Subcutaneous abdominal adipose tissue (tissue), 5 donors: ENCODE measurements around the gene BCHE.

Experiments used
- H3K27ac ChIP-seq: one replicate; pipeline ENCODE4 v1.7.0; 2013; ENCODE audit warnings: low read depth, mild to moderate bottlenecking, inconsistent platforms, low read length, moderate library complexity
- H3K27me3 ChIP-seq, 5 donors: one replicate each; pipeline ENCODE4 v1.7.0; 2013; ENCODE audit warnings: low read length in 5 of 5, inconsistent platforms in 1 of 5; ENCODE audit not compliant: control insufficient read depth in 5 of 5, insufficient read depth in 4 of 5
- H3K36me3 ChIP-seq, 5 donors: one replicate each; pipeline ENCODE4 v1.7.0; 2013; ENCODE audit warnings: low read length in 5 of 5; ENCODE audit not compliant: control insufficient read depth in 5 of 5, insufficient read depth in 5 of 5
- H3K4me1 ChIP-seq, 5 donors: one replicate each; pipeline ENCODE4 v1.7.0; 2013; ENCODE audit warnings: low read length in 5 of 5, mild to moderate bottlenecking in 3 of 5, moderate library complexity in 1 of 5; ENCODE audit not compliant: control insufficient read depth in 5 of 5, insufficient read depth in 5 of 5
- H3K4me3 ChIP-seq, 5 donors: one replicate each; pipeline ENCODE4 v1.7.0; 2013; ENCODE audit warnings: low read length in 5 of 5, low read depth in 1 of 5
- H3K9ac ChIP-seq, 5 donors: one replicate each; pipeline ENCODE4 v1.7.0; 2013; ENCODE audit warnings: low read length in 5 of 5, mild to moderate bottlenecking in 4 of 5, moderate library complexity in 3 of 5
- H3K9me3 ChIP-seq, 5 donors: one replicate each; pipeline ENCODE4 v1.7.0; 2013; ENCODE audit warnings: low read length in 5 of 5; ENCODE audit not compliant: control insufficient read depth in 5 of 5
- donor health status: healthy.
- donor health status: healthy.
- donor health status: healthy.
- donor health status: healthy.
- donor health status: healthy.

The BCHE gene

GRCh38 chr3:165759041-165759440 is 78.2 kb downstream of the BCHE start:
- Histone ChIP-seq H3K4me3 (no peak overlapping the region), H3K9ac (no peak overlapping the region), H3K36me3 (no peaks in the 10 kb centered on the region)

GRCh38 chr3:165755571-165755970 is 81.7 kb downstream of the BCHE start:
- H3K4me1 ChIP-seq, result no peaks in the 10 kb centered on the region
- no peaks in the 10 kb centered on the region for H3K9me3 ChIP-seq
- H3K27ac ChIP-seq, result no peak overlapping the region
- no peaks in the 10 kb centered on the region for H3K27me3 ChIP-seq
- no peaks in the 10 kb centered on the region for H3K36me3 ChIP-seq
- no peak overlapping the region for H3K4me3 ChIP-seq
- H3K9ac ChIP-seq, result no peak overlapping the region

More at GRCh38 chr3:165759041-165759440, 78.2 kb downstream of the BCHE start:
- no peak overlapping the region for H3K27ac ChIP-seq
- H3K4me1 ChIP-seq, result no peaks in the 10 kb centered on the region
- H3K27me3 ChIP-seq, result no peaks in the 10 kb centered on the region
- H3K9me3 ChIP-seq, result no peaks in the 10 kb centered on the region

GRCh38 chr3:165754219-165755007 is 82.8 kb downstream of the BCHE start:
- Histone ChIP-seq H3K4me1 (no peaks in the 10 kb centered on the region), H3K9me3 (no peaks in the 10 kb centered on the region), H3K27ac (no peak overlapping the region), H3K9ac (no peak overlapping the region), H3K27me3 (no peaks in the 10 kb centered on the region), H3K36me3 (no peaks in the 10 kb centered on the region), H3K4me3 (no peak overlapping the region)

GRCh38 chr3:165753560-165753959 is 83.7 kb downstream of the BCHE start:
- Histone ChIP-seq H3K27ac (no peak overlapping the region), H3K4me3 (no peak overlapping the region), H3K36me3 (no peaks in the 10 kb centered on the region), H3K4me1 (no peaks in the 10 kb centered on the region), H3K27me3 (no peaks in the 10 kb centered on the region), H3K9me3 (no peaks in the 10 kb centered on the region), H3K9ac (no peak overlapping the region)

GRCh38 chr3:165751637-165752036 is 85.6 kb downstream of the BCHE start:
- no peaks in the 10 kb centered on the region for H3K4me1 ChIP-seq
- no peaks in the 10 kb centered on the region for H3K9me3 ChIP-seq
- H3K27me3 ChIP-seq, result no peaks in the 10 kb centered on the region
- H3K36me3 ChIP-seq, result no peaks in the 10 kb centered on the region
- H3K4me3 ChIP-seq, result no peak overlapping the region
- H3K9ac ChIP-seq, result no peak overlapping the region
- no peak overlapping the region for H3K27ac ChIP-seq

- Histone ChIP-seq H3K9ac (no peak overlapping the region), H3K27ac (no peak overlapping the region), H3K27me3 (no peaks in the 10 kb centered on the region), H3K9me3 (no peaks in the 10 kb centered on the region), H3K36me3 (no peaks in the 10 kb centered on the region), H3K4me3 (no peak overlapping the region), H3K4me1 (no peaks in the 10 kb centered on the region)
Measured at GRCh38 chr3:165749821-165750220, 87.4 kb downstream of the BCHE start.

- H3K4me1 ChIP-seq, result no peaks in the 10 kb centered on the region
- no peak overlapping the region for H3K27ac ChIP-seq
- no peak overlapping the region for H3K4me3 ChIP-seq
- H3K36me3 ChIP-seq, result no peaks in the 10 kb centered on the region
- no peaks in the 10 kb centered on the region for H3K9me3 ChIP-seq
- no peak overlapping the region for H3K9ac ChIP-seq
- H3K27me3 ChIP-seq, result no peaks in the 10 kb centered on the region
Measured at GRCh38 chr3:165749241-165749640, 88.0 kb downstream of the BCHE start.

- Histone ChIP-seq H3K4me3 (no peak overlapping the region), H3K27ac (no peak overlapping the region), H3K9me3 (no peaks in the 10 kb centered on the region), H3K4me1 (no peaks in the 10 kb centered on the region), H3K9ac (no peak overlapping the region), H3K27me3 (no peaks in the 10 kb centered on the region), H3K36me3 (no peaks in the 10 kb centered on the region)
Measured at GRCh38 chr3:165748094-165748493, 89.1 kb downstream of the BCHE start.

GRCh38 chr3:165746874-165747273 is 90.3 kb downstream of the BCHE start:
- H3K4me3 ChIP-seq, result no peak overlapping the region
- H3K4me1 ChIP-seq, result no peaks in the 10 kb centered on the region
- no peak overlapping the region for H3K27ac ChIP-seq
- H3K36me3 ChIP-seq, result no peaks in the 10 kb centered on the region
- no peaks in the 10 kb centered on the region for H3K27me3 ChIP-seq
- H3K9me3 ChIP-seq, result no peaks in the 10 kb centered on the region
- no peak overlapping the region for H3K9ac ChIP-seq

GRCh38 chr3:165744025-165744424 is 93.2 kb downstream of the BCHE start:
- no peak overlapping the region for H3K27ac ChIP-seq
- H3K4me3 ChIP-seq, result no peak overlapping the region

More at GRCh38 chr3:165744025-165744424, 93.2 kb downstream of the BCHE start:
- Histone ChIP-seq H3K36me3 (no peaks in the 10 kb centered on the region), H3K4me1 (no peaks in the 10 kb centered on the region), H3K27me3 (no peaks in the 10 kb centered on the region), H3K9ac (no peak overlapping the region), H3K9me3 (no peaks in the 10 kb centered on the region)
